Caco-2 (cell line): ENCODE measurements around the gene CISTR. TPM values are rescaled to one million over a fixed set of nuclear protein-coding genes. Genes with fewer than 3 reads are reported as not detected.

Experiments used
- BruUV-seq: library from RNA; stranded (reverse); fragments of 400-500 nt; replicated peaks from 2 replicates; lab custom pipeline; 2021; lab: Mats Ljungman, UMichigan
- CTCF ChIA-PET: fragments of 300-600 bp; sonication (Branson Sonifier 250); formaldehyde crosslinking; loops from one replicate; lab custom pipeline; 2022; ENCODE audit warnings: antibody characterized with exemption; lab: Charles Lee
- POLR2A ChIA-PET: fragments of 300-600 bp; sonication (Branson Sonifier 250); formaldehyde crosslinking; loops from one replicate; lab custom pipeline; 2022; ENCODE audit warnings: antibody characterized with exemption; lab: Charles Lee
- DNase-seq, 2 experiments: peaks; one replicate each; pipeline versions ENCODE4 v3.0.0 to v3.0.0-alpha.2; 2020 to 2022
- H3K27me3 ChIP-seq: replicated peaks from 2 replicates; pipeline ENCODE4 v1.6.0; 2011; ENCODE audit warnings: low read length; ENCODE audit not compliant: control insufficient read depth, insufficient read depth
- H3K36me3 ChIP-seq: 2 replicates; pipeline ENCODE4 v1.5.1; 2011; ENCODE audit warnings: low read length; ENCODE audit not compliant: control insufficient read depth, insufficient read depth
- H3K4me1 ChIP-seq: fragments of 250-450 bp; sonication (Bioruptor Pico); 2 replicates; pipeline ENCODE4 v1.5.1; 2020; ENCODE audit warnings: mild to moderate bottlenecking
- H3K4me3 ChIP-seq: 2 replicates; pipeline ENCODE4 v1.5.1; 2011; ENCODE audit warnings: low read depth, mild to moderate bottlenecking, control low read depth, low read length
- H3K9me3 ChIP-seq: fragments of 250-450 bp; sonication (Bioruptor Pico); 2 replicates; pipeline ENCODE4 v1.5.1; 2020; ENCODE audit warnings: mild to moderate bottlenecking, moderate library complexity
- H3K27ac Mint-ChIP-seq: one replicate; pipeline ENCODE4 v1.8.0; 2022; ENCODE audit warnings: mixed read lengths; ENCODE audit not compliant: unreplicated experiment
- H3K27me3 Mint-ChIP-seq: one replicate; pipeline ENCODE4 v1.8.0; 2022; ENCODE audit warnings: mixed read lengths; ENCODE audit not compliant: insufficient read depth, unreplicated experiment
- H3K36me3 Mint-ChIP-seq: one replicate; pipeline ENCODE4 v1.8.0; 2022; ENCODE audit warnings: mild to moderate bottlenecking, mixed read lengths; ENCODE audit not compliant: insufficient read depth, unreplicated experiment
- H3K4me1 Mint-ChIP-seq: one replicate; pipeline ENCODE4 v1.8.0; 2022; ENCODE audit warnings: low read depth, mixed read lengths; ENCODE audit not compliant: unreplicated experiment
- H3K4me3 Mint-ChIP-seq: one replicate; pipeline ENCODE4 v1.8.0; 2022; ENCODE audit warnings: mild to moderate bottlenecking, moderate library complexity, mixed read lengths; ENCODE audit not compliant: unreplicated experiment
- H3K9me3 Mint-ChIP-seq: one replicate; pipeline ENCODE4 v1.8.0; 2022; ENCODE audit warnings: mixed read lengths; ENCODE audit not compliant: unreplicated experiment
- intact Hi-C: fragments of 100-400 bp; cut with micrococcal nuclease; formaldehyde crosslinking; loops from one replicate; pipeline ENCODE4 v1.10.0; 2022; ENCODE audit not compliant: unreplicated experiment
- total RNA-seq: library from RNA; stranded (reverse); gene quantifications from 2 replicates; pipeline ENCODE4 v1.2.3, GENCODE V29; 2022
- TF ChIP-seq, protein P1 (sequence below), 2 experiments: fragments of 200-600 bp in 1 of 2; IDR thresholded peaks; 1 replicate in 1 of 2; 2 replicates in 1 of 2; pipeline versions ENCODE4 v1.5.1 to v1.8.0; 2011 to 2022; ENCODE audit warnings: antibody characterized with exemption in 1 of 2, control low read depth in 1 of 2, inconsistent platforms in 1 of 2, low read depth in 1 of 2, low read length in 1 of 2, mild to moderate bottlenecking in 1 of 2, moderate library complexity in 1 of 2; ENCODE audit not compliant: insufficient read depth in 1 of 2, severe bottlenecking in 1 of 2, unreplicated experiment in 1 of 2

Gene CISTR
- total RNA-seq, 1 experiment from 2014 or later = not detected

DNA sequence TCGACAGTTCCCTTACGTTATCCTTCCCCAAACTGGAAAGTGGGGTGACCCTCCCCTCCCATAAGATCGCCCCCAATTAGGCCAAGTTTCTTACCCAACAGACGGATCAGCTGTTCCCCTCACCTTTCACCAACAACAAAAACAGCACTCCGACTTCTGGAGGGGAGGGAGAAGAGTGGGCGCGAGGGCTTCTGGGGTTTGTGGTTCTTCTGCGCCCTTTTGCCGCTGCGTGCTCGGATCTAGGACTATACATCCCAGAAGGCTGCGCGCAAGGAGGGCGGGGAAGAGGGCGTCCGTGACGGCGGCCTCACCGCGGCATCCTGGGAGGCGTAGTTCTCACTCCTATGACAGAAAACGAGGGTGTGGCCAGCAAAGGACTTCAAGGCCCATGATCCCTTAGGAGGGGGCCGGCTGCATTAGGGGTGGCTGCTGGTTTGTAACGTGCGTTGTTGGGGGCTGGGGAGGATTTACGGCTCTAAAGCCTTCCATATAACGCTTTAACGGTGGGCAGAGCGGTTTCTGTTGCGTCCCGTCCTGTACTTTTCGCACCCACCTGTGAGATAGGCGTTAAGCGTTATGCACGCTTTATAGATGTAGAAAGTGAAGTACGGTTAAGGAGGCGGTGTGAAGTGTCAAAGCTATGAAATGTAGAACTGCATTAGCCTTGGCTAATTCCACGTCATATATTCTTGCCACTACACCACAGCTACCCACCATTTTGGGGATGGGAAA, 24.3 kb downstream of the CISTR start, which contains the start of gene CALCOCO1:
Gene CALCOCO1, minus strand, starts transcription at position 143 of the 732 bp plus-strand sequence. CDS start 2,210 bp downstream, outside the sequence.
- no peaks in the 10 kb centered on the region for H3K27me3 ChIP-seq
- ChIA-PET CTCF (interaction anchor here (1.1 to 2.2 kb wide), 2 partner anchors 16 to 18 kb away, joined by 5 to 10 read pairs; no protein-coding TSS in a partner anchor), POLR2A (no interaction called here)
- H3K4me1 Mint-ChIP-seq = peaks cover 11% of the 10 kb centered on the region
- H3K27ac Mint-ChIP-seq = peak within 1 kb of the TSS; percentile 99
- no peaks in the 10 kb centered on the region for H3K27me3 Mint-ChIP-seq
- no peaks in the 10 kb centered on the region for H3K9me3 Mint-ChIP-seq
- peak within 1 kb of the TSS; percentile 57 for H3K4me3 ChIP-seq
- peak; percentile 95 to 96 for DNase-seq
- BruUV-seq = no TSS peak
- peaks cover 20% of the 10 kb centered on the region for H3K4me1 ChIP-seq
- H3K4me3 Mint-ChIP-seq = peak within 1 kb of the TSS; percentile 94
- intact Hi-C loops = no loop called here
- TF ChIP-seq, protein P1, sequence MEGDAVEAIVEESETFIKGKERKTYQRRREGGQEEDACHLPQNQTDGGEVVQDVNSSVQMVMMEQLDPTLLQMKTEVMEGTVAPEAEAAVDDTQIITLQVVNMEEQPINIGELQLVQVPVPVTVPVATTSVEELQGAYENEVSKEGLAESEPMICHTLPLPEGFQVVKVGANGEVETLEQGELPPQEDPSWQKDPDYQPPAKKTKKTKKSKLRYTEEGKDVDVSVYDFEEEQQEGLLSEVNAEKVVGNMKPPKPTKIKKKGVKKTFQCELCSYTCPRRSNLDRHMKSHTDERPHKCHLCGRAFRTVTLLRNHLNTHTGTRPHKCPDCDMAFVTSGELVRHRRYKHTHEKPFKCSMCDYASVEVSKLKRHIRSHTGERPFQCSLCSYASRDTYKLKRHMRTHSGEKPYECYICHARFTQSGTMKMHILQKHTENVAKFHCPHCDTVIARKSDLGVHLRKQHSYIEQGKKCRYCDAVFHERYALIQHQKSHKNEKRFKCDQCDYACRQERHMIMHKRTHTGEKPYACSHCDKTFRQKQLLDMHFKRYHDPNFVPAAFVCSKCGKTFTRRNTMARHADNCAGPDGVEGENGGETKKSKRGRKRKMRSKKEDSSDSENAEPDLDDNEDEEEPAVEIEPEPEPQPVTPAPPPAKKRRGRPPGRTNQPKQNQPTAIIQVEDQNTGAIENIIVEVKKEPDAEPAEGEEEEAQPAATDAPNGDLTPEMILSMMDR (IDR thresholded peaks at IDR 0.05; ENCODE audit: insufficient read depth in 1 of 2, low read depth in 1 of 2, low read length in 1 of 2, severe bottlenecking in 1 of 2, unreplicated experiment in 1 of 2) = no peak
- no peaks in the 10 kb centered on the region for H3K9me3 ChIP-seq
- H3K36me3 Mint-ChIP-seq = peaks cover 24% of the 10 kb centered on the region
- H3K36me3 ChIP-seq = no peaks in the 10 kb centered on the region; the same call in 1 of the 2 replicates

DNA sequence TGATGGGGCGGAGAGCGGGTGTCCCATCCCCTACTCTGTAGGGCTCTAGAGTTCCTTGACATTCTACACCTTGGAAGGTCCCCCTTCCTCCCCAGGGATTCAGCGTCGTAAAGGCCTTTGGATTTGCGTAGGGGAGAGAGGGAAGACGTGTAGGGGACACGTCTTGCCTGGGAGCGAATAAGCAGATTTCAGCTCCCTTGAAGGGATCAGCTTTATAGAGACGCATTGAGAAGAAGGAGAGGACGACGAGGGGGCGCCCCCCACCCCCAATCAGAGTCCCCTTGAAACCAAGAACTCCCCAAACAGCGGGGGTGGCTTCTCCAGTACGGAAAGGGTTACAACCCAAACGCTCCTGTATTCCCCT, 24.9 kb downstream of the CISTR start:
- H3K9me3 ChIP-seq = no peaks in the 10 kb centered on the region
- Mint-ChIP-seq H3K9me3 (no peaks in the 10 kb centered on the region), H3K27me3 (no peaks in the 10 kb centered on the region), H3K36me3 (peaks cover 24% of the 10 kb centered on the region), H3K4me3 (peak overlapping the region; percentile 94), H3K4me1 (peaks cover 11% of the 10 kb centered on the region), H3K27ac (peak overlapping the region; percentile 99)
- TF ChIP-seq, protein P1 (IDR thresholded peaks at IDR 0.05; ENCODE audit: insufficient read depth in 1 of 2, low read depth in 1 of 2, low read length in 1 of 2, severe bottlenecking in 1 of 2, unreplicated experiment in 1 of 2) = no peak
- no peaks in the 10 kb centered on the region; the same call in 1 of the 2 replicates for H3K36me3 ChIP-seq
- H3K4me1 ChIP-seq = peaks cover 20% of the 10 kb centered on the region
- no peaks in the 10 kb centered on the region for H3K27me3 ChIP-seq
- ChIA-PET POLR2A (no interaction called here), CTCF (interaction anchor here (2.2 kb wide), 1 partner anchor 19 kb away, joined by 10 read pairs; no protein-coding TSS in a partner anchor)
- H3K4me3 ChIP-seq = peak overlapping the region; percentile 57
- DNase-seq = no peak
- no TSS peak for BruUV-seq
- intact Hi-C loops = no loop called here

DNA sequence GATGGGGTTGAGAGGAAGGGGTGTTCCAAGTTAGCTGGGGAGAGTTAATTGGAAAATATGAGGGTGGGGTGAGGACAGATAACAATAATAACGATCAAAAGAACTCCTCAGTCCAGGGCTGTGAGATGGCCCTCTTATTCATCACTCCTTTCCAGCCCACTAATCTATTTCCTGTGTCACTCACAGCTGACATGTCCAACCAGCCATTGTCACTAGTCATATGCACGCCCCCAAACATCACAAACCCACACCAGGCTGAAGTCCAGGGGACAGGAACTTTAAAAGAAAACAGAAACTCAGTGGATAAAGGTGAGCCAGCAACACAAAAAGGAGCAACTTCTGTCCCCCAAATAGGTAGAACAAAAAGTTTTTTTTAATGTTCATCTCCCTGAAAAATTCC, 25.4 kb downstream of the CISTR start:
- H3K27me3 ChIP-seq = no peaks in the 10 kb centered on the region
- intact Hi-C loops = no loop called here
- TF ChIP-seq, protein P1 (IDR thresholded peaks at IDR 0.05; ENCODE audit: insufficient read depth in 1 of 2, low read depth in 1 of 2, low read length in 1 of 2, severe bottlenecking in 1 of 2, unreplicated experiment in 1 of 2) = no peak
- H3K9me3 Mint-ChIP-seq = no peaks in the 10 kb centered on the region
- no peaks in the 10 kb centered on the region for H3K9me3 ChIP-seq
- H3K4me3 Mint-ChIP-seq = peak overlapping the region; percentile 94
- TSS peak; percentile 78 for BruUV-seq
- peaks cover 24% of the 10 kb centered on the region for H3K36me3 Mint-ChIP-seq
- H3K27ac Mint-ChIP-seq = peak overlapping the region; percentile 99
- peaks cover 11% of the 10 kb centered on the region for H3K4me1 Mint-ChIP-seq
- CTCF ChIA-PET = interaction anchor here (2.2 kb wide), 1 partner anchor 20 kb away, joined by 10 read pairs; no protein-coding TSS in a partner anchor
- H3K27me3 Mint-ChIP-seq = no peaks in the 10 kb centered on the region
- peaks cover 20% of the 10 kb centered on the region for H3K4me1 ChIP-seq
- POLR2A ChIA-PET = no interaction called here
- peak overlapping the region; percentile 57 for H3K4me3 ChIP-seq
- H3K36me3 ChIP-seq = no peaks in the 10 kb centered on the region; the same call in 1 of the 2 replicates
- DNase-seq = no peak
